ENCODE measurements around the gene LMNTD2. TPM values are rescaled to one million over a fixed set of nuclear protein-coding genes. Genes with fewer than 3 reads are reported as not detected.
A peak's percentile ranks its signal among the peaks of the same experiment; 100 is the strongest.

LMNTD2 gene
- total and polyA plus RNA-seq, 2 of the 13 experiments (the other 11 are each of a cell fraction or from before 2014, with no cell fraction given): 1.1 to 3.1 TPM

DNA sequence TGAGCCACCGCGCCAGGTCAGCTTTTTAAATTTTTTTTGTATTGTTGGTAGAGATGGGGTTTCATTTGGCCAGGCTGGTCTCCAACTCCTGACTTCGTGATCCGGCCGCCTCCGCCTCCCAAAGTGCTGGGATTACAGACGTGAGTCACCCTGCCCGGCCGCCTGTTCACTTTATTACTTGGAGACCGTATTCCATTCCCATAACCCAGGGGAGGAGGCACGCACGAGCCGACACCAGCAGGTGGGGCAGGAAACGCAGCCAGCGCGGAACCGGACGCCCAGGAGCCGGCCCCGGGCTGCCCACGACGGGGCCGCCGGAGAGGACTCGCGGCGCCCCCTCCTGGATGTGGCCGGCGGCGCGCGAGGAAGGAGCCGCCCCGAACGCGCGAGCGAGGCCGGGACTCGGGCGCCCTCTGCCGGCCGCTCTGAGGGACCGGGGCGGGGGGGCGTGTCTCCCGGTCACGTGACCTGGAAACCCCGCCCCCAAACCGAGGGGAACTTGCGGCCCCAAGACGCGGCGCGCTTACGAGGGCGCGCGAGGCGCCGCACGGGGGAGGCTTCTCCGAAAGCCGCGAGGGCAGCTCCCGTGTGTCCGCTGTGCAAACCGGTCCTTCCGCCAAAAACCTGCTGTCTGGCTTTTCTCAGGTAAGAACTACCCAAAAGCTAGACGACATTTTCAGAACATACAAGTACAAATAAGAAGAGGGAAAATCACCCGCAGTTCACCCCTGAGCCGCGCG lies 41.9 kb downstream of the LMNTD2 start (continued):
- TF ChIP-seq, protein P1, sequence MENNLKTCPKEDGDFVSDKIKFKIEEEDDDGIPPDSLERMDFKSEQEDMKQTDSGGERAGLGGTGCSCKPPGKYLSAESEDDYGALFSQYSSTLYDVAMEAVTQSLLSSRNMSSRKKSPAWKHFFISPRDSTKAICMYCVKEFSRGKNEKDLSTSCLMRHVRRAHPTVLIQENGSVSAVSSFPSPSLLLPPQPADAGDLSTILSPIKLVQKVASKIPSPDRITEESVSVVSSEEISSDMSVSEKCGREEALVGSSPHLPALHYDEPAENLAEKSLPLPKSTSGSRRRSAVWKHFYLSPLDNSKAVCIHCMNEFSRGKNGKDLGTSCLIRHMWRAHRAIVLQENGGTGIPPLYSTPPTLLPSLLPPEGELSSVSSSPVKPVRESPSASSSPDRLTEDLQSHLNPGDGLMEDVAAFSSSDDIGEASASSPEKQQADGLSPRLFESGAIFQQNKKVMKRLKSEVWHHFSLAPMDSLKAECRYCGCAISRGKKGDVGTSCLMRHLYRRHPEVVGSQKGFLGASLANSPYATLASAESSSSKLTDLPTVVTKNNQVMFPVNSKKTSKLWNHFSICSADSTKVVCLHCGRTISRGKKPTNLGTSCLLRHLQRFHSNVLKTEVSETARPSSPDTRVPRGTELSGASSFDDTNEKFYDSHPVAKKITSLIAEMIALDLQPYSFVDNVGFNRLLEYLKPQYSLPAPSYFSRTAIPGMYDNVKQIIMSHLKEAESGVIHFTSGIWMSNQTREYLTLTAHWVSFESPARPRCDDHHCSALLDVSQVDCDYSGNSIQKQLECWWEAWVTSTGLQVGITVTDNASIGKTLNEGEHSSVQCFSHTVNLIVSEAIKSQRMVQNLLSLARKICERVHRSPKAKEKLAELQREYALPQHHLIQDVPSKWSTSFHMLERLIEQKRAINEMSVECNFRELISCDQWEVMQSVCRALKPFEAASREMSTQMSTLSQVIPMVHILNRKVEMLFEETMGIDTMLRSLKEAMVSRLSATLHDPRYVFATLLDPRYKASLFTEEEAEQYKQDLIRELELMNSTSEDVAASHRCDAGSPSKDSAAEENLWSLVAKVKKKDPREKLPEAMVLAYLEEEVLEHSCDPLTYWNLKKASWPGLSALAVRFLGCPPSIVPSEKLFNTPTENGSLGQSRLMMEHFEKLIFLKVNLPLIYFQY (CRISPR knock-in tag; IDR thresholded peaks at IDR 0.05; ENCODE audit: borderline replicate concordance): peak; percentile 93; the same call in 1 of the 2 replicates
- no peak for TF ChIP-seq ZNF124 (CRISPR knock-in tag; IDR thresholded peaks at IDR 0.05)
- TF ChIP-seq, protein P2, sequence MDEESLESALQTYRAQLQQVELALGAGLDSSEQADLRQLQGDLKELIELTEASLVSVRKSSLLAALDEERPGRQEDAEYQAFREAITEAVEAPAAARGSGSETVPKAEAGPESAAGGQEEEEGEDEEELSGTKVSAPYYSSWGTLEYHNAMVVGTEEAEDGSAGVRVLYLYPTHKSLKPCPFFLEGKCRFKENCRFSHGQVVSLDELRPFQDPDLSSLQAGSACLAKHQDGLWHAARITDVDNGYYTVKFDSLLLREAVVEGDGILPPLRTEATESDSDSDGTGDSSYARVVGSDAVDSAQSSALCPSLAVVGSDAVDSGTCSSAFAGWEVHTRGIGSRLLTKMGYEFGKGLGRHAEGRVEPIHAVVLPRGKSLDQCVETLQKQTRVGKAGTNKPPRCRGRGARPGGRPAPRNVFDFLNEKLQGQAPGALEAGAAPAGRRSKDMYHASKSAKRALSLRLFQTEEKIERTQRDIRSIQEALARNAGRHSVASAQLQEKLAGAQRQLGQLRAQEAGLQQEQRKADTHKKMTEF (CRISPR knock-in tag; IDR thresholded peaks at IDR 0.05): 0 out of 2 replicates have a peak, but pooled peaks have one; percentile 23
- no peak for TF ChIP-seq HCFC1 (IDR thresholded peaks at IDR 0.05; ENCODE audit: low read depth, low read length)
- TF ChIP-seq BHLHE40 (IDR thresholded peaks at IDR 0.05; ENCODE audit: low read length): peak; percentile 87
- TF ChIP-seq IKZF1 (IDR thresholded peaks at IDR 0.05): no peak
- no peak for TF ChIP-seq HDAC6 (IDR thresholded peaks at IDR 0.05; ENCODE audit: low read depth, low read length)
- TF ChIP-seq, protein P3, sequence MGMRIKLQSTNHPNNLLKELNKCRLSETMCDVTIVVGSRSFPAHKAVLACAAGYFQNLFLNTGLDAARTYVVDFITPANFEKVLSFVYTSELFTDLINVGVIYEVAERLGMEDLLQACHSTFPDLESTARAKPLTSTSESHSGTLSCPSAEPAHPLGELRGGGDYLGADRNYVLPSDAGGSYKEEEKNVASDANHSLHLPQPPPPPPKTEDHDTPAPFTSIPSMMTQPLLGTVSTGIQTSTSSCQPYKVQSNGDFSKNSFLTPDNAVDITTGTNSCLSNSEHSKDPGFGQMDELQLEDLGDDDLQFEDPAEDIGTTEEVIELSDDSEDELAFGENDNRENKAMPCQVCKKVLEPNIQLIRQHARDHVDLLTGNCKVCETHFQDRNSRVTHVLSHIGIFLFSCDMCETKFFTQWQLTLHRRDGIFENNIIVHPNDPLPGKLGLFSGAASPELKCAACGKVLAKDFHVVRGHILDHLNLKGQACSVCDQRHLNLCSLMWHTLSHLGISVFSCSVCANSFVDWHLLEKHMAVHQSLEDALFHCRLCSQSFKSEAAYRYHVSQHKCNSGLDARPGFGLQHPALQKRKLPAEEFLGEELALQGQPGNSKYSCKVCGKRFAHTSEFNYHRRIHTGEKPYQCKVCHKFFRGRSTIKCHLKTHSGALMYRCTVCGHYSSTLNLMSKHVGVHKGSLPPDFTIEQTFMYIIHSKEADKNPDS (CRISPR knock-in tag; IDR thresholded peaks at IDR 0.05): peak; percentile 65; the same call in 1 of the 2 replicates
- TF ChIP-seq ZNF777 (CRISPR knock-in tag; IDR thresholded peaks at IDR 0.05): peak; percentile 82
- peak; percentile 48; the same call in 1 of the 2 replicates for TF ChIP-seq ZNF747 (CRISPR knock-in tag; IDR thresholded peaks at IDR 0.05; ENCODE audit: borderline replicate concordance)
- TF ChIP-seq SATB2 (CRISPR knock-in tag; IDR thresholded peaks at IDR 0.05): no peak
- TF ChIP-seq ARNT (IDR thresholded peaks at IDR 0.05): no peak
- peak; percentile 72; the same call in 1 of the 2 replicates for TF ChIP-seq ZC3H13 (CRISPR knock-in tag; IDR thresholded peaks at IDR 0.05)
- TF ChIP-seq, protein P4, sequence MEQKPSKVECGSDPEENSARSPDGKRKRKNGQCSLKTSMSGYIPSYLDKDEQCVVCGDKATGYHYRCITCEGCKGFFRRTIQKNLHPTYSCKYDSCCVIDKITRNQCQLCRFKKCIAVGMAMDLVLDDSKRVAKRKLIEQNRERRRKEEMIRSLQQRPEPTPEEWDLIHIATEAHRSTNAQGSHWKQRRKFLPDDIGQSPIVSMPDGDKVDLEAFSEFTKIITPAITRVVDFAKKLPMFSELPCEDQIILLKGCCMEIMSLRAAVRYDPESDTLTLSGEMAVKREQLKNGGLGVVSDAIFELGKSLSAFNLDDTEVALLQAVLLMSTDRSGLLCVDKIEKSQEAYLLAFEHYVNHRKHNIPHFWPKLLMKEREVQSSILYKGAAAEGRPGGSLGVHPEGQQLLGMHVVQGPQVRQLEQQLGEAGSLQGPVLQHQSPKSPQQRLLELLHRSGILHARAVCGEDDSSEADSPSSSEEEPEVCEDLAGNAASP (CRISPR knock-in tag; IDR thresholded peaks at IDR 0.05; ENCODE audit: borderline replicate concordance): 0 out of 2 replicates have a peak, but pooled peaks have one; percentile 46
- TF ChIP-seq ETV6 (CRISPR knock-in tag; conservative IDR thresholded peaks at IDR 0.05): no peak
- TF ChIP-seq MTA3 (CRISPR knock-in tag; IDR thresholded peaks at IDR 0.05): no peak
- TF ChIP-seq HOXA5 (CRISPR knock-in tag; IDR thresholded peaks at IDR 0.05): no peak
- peak; percentile 62 for TF ChIP-seq ZNF772 (CRISPR knock-in tag; IDR thresholded peaks at IDR 0.05)
- no peak for TF ChIP-seq ZNF331 (CRISPR knock-in tag; IDR thresholded peaks at IDR 0.05)

Measured in HepG2 (cell line).